H9 (cell line): ENCODE results near the gene ZMYND11. TPM values are rescaled to one million over a fixed set of nuclear protein-coding genes. Genes with fewer than 3 reads are reported as not detected.

ENCODE experiments used
- DNase-seq: peaks from one replicate; pipeline ENCODE4 v3.0.0-alpha.2; 2017
- H2AFZ ChIP-seq: one replicate; pipeline ENCODE4 v1.6.1; 2013; ENCODE audit warnings: mild to moderate bottlenecking, low read length, control low read depth, moderate library complexity
- H2AK5ac ChIP-seq: 2 replicates; pipeline ENCODE4 v1.6.1; 2013; ENCODE audit warnings: low read length, control low read depth, mixed read lengths; ENCODE audit not compliant: insufficient read length
- H2BK120ac ChIP-seq: one replicate; pipeline ENCODE4 v1.6.1; 2013; ENCODE audit warnings: low read depth, mild to moderate bottlenecking, low read length, control low read depth, inconsistent platforms; ENCODE audit not compliant: poor library complexity, severe bottlenecking
- H2BK12ac ChIP-seq: 2 replicates; pipeline ENCODE4 v1.6.1; 2013; ENCODE audit warnings: low read length, control low read depth, mixed read lengths, low read depth; ENCODE audit not compliant: insufficient read length
- H2BK15ac ChIP-seq: 2 replicates; pipeline ENCODE4 v1.6.1; 2013; ENCODE audit warnings: low read depth, low read length, control low read depth
- H2BK20ac ChIP-seq: one replicate; pipeline ENCODE4 v1.6.1; 2013; ENCODE audit warnings: low read depth, mild to moderate bottlenecking, low read length, control low read depth, inconsistent platforms; ENCODE audit not compliant: poor library complexity, severe bottlenecking
- H2BK5ac ChIP-seq: 2 replicates; pipeline ENCODE4 v1.6.1; 2013; ENCODE audit warnings: low read length, control low read depth, mixed read lengths; ENCODE audit not compliant: insufficient read length
- H3K14ac ChIP-seq: 2 replicates; pipeline ENCODE4 v1.6.1; 2013; ENCODE audit warnings: low read length, control low read depth; ENCODE audit not compliant: insufficient read depth
- H3K18ac ChIP-seq: 2 replicates; pipeline ENCODE4 v1.6.1; 2013; ENCODE audit warnings: low read depth, mild to moderate bottlenecking, mixed read lengths, low read length, control low read depth; ENCODE audit not compliant: insufficient read length
- H3K23ac ChIP-seq: 2 replicates; pipeline ENCODE4 v1.6.1; 2013; ENCODE audit warnings: low read length, control low read depth, mixed read lengths, low read depth; ENCODE audit not compliant: insufficient read length
- H3K23me2 ChIP-seq: 2 replicates; pipeline ENCODE4 v1.6.1; 2013; ENCODE audit warnings: low read depth, mild to moderate bottlenecking, mixed read lengths, low read length, control low read depth; ENCODE audit not compliant: insufficient read length, poor library complexity, severe bottlenecking
- H3K27ac ChIP-seq: 2 replicates; pipeline ENCODE4 v1.5.1; 2013; ENCODE audit warnings: low read length, control low read depth, mixed read lengths, low read depth; ENCODE audit not compliant: insufficient read length
- H3K27me3 ChIP-seq: 2 replicates; pipeline ENCODE4 v1.6.1; 2013; ENCODE audit warnings: low read length, control low read depth, inconsistent platforms; ENCODE audit not compliant: insufficient read depth
- H3K4ac ChIP-seq: 2 replicates; pipeline ENCODE4 v1.6.1; 2013; ENCODE audit warnings: low read depth, mild to moderate bottlenecking, control low read depth, inconsistent platforms, low read length, moderate library complexity
- H3K4me1 ChIP-seq: 2 replicates; pipeline ENCODE4 v1.6.1; 2013; ENCODE audit warnings: low read length, control low read depth, inconsistent platforms; ENCODE audit not compliant: insufficient read depth
- H3K4me2 ChIP-seq: 2 replicates; pipeline ENCODE4 v1.6.1; 2013; ENCODE audit warnings: low read length, control low read depth, mixed read lengths; ENCODE audit not compliant: insufficient read length, insufficient read depth
- H3K56ac ChIP-seq: 2 replicates; pipeline ENCODE4 v1.6.1; 2013; ENCODE audit warnings: low read depth, mild to moderate bottlenecking, mixed read lengths, low read length, control low read depth; ENCODE audit not compliant: insufficient read length
- H3K79me1 ChIP-seq: 2 replicates; pipeline ENCODE4 v1.6.1; 2013; ENCODE audit warnings: low read depth, mild to moderate bottlenecking, moderate library complexity, low read length, control low read depth, inconsistent platforms; ENCODE audit not compliant: insufficient read depth, poor library complexity, severe bottlenecking
- H3K79me2 ChIP-seq: 2 replicates; pipeline ENCODE4 v1.6.1; 2013; ENCODE audit warnings: low read length, control low read depth, inconsistent platforms; ENCODE audit not compliant: insufficient read depth
- H3K9ac ChIP-seq: 2 replicates; pipeline ENCODE4 v1.6.1; 2013; ENCODE audit warnings: low read length, control low read depth, mixed read lengths; ENCODE audit not compliant: insufficient read length; ENCODE audit errors: extremely low read depth
- H3K9me3 ChIP-seq: one replicate; pipeline ENCODE4 v1.6.1; 2013; ENCODE audit warnings: low read depth, low read length, inconsistent platforms; ENCODE audit not compliant: control insufficient read depth
- H3T11ph ChIP-seq: one replicate; pipeline ENCODE4 v1.6.1; 2013; ENCODE audit warnings: mild to moderate bottlenecking, low read length, control low read depth, inconsistent platforms
- H4K20me1 ChIP-seq: one replicate; pipeline ENCODE4 v1.6.1; 2013; ENCODE audit not compliant: control insufficient read depth, insufficient read length, insufficient read depth
- H4K5ac ChIP-seq: 2 replicates; pipeline ENCODE4 v1.6.1; 2013; ENCODE audit warnings: low read depth, mild to moderate bottlenecking, mixed read lengths, low read length, control low read depth; ENCODE audit not compliant: insufficient read length
- H4K8ac ChIP-seq: replicated peaks from 2 replicates; pipeline ENCODE4 v1.6.1; 2013; ENCODE audit warnings: low read length, control low read depth, mixed read lengths, low read depth; ENCODE audit not compliant: insufficient read length
- H4K91ac ChIP-seq: 2 replicates; pipeline ENCODE4 v1.6.1; 2013; ENCODE audit warnings: low read depth, mild to moderate bottlenecking, moderate library complexity, mixed read lengths, low read length, control low read depth; ENCODE audit not compliant: insufficient read length
- H3K27ac Mint-ChIP-seq, 3 experiments: 2 replicates in 2 of 3; 3 replicates in 1 of 3; pipeline ENCODE4 v1.8.0; 2020 to 2021; ENCODE audit warnings: mixed read lengths in 3 of 3, mild to moderate bottlenecking in 1 of 3, moderate library complexity in 1 of 3
- H3K27me3 Mint-ChIP-seq: 2 replicates; pipeline ENCODE4 v1.8.0; 2021; ENCODE audit warnings: low read depth, mild to moderate bottlenecking, moderate library complexity, mixed read lengths
- H3K36me3 Mint-ChIP-seq, 3 experiments: 2 replicates in 2 of 3; 3 replicates in 1 of 3; pipeline ENCODE4 v1.8.0; 2020 to 2021; ENCODE audit warnings: low read depth in 3 of 3, mixed read lengths in 3 of 3; ENCODE audit not compliant: insufficient read depth in 1 of 3
- H3K4me1 Mint-ChIP-seq, 2 experiments: 2 replicates each; pipeline ENCODE4 v1.8.0; 2020; ENCODE audit warnings: mixed read lengths in 2 of 2
- H3K4me3 Mint-ChIP-seq, 2 experiments: 2 replicates in 1 of 2; 3 replicates in 1 of 2; pipeline ENCODE4 v1.8.0; 2020 to 2021; ENCODE audit warnings: mild to moderate bottlenecking in 2 of 2, mixed read lengths in 2 of 2, moderate library complexity in 1 of 2
- H3K9me3 Mint-ChIP-seq, 2 experiments: 2 replicates in 1 of 2; 3 replicates in 1 of 2; pipeline ENCODE4 v1.8.0; 2020; ENCODE audit warnings: mild to moderate bottlenecking in 2 of 2, mixed read lengths in 2 of 2, moderate library complexity in 1 of 2
- WGBS: extraction: QIAGEN DNeasy Blood & Tissue Kit; methylation state at CpG from one replicate; pipeline ENCODE4 v1.1.7; 2013; ENCODE audit warnings: missing lambda C conversion rate, low lambda C conversion rate, mixed read lengths; ENCODE audit not compliant: insufficient read length; ENCODE audit errors: extremely low coverage; 5-methylcytosine and 5-hydroxymethylcytosine counted together
- total RNA-seq: library from RNA; stranded (reverse); gene quantifications from 2 replicates; pipeline ENCODE4 v1.2.1, GENCODE V29; 2021
- TF ChIP-seq, protein P1 (sequence below): fragments of 200-600 bp; sonication (generic); conservative IDR thresholded peaks from 3 replicates; pipeline ENCODE4 v1.8.0; 2021; ENCODE audit warnings: antibody characterized with exemption, mild to moderate bottlenecking

Gene ZMYND11
- total RNA-seq, 1 experiment from 2014 or later: 33.7 TPM

DNA sequence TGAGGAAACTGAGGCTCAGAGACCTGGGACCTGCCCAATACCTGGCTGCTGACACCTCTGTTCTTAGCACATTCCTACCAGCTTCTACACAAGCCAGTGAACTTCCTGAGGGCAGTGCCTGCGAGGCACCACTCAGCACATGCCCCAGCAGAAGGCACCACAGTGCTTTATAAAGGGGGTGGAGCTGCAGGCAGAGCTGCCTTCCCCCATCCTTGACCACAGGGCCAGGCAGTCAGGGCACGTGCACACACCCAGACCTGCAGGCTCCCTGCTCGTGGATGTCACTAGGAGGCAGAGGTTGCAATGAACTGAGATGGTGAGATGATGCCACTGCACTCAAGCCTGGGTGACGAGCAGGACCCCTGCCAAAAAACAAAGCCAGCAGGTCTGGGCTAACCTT is 47.0 kb upstream of the ZMYND11 start:
- Histone ChIP-seq H2BK12ac (no peak overlapping the region), H2AFZ (no peak overlapping the region), H3K27me3 (no peaks in the 10 kb centered on the region), H3K4me1 (no peaks in the 10 kb centered on the region), H3T11ph (no peak overlapping the region), H4K20me1 (no peaks in the 10 kb centered on the region), H3K9ac (no peak overlapping the region), H3K9me3 (no peaks in the 10 kb centered on the region), H2BK5ac (no peak overlapping the region), H3K79me1 (no peaks in the 10 kb centered on the region), H3K27ac (no peak overlapping the region), H3K56ac (no peak overlapping the region), H3K4ac (no peak overlapping the region), H4K5ac (no peak overlapping the region), H3K4me2 (no peak overlapping the region), H2BK15ac (no peak overlapping the region), H3K23ac (no peak overlapping the region), H4K8ac (no peak overlapping the region), H2BK120ac (no peak overlapping the region), H2AK5ac (no peak overlapping the region), H3K79me2 (no peaks in the 10 kb centered on the region), H3K23me2 (no peaks in the 10 kb centered on the region), H3K18ac (no peak overlapping the region), H4K91ac (no peak overlapping the region), H2BK20ac (no peak overlapping the region), H3K14ac (no peak overlapping the region)
- no CpG with 5 or more reads among the region's 4 CpGs for WGBS
- Mint-ChIP-seq H3K27ac (no peak overlapping the region), H3K27me3 (peaks cover 1% of the 10 kb centered on the region), H3K4me1 (no peaks in the 10 kb centered on the region), H3K4me3 (no peak overlapping the region), H3K9me3 (peaks cover 0 to 61% of the 10 kb centered on the region in 2 experiments; a peak in 2 of 5 replicates), H3K36me3 (no peaks in the 10 kb centered on the region; a peak in 1 of 7 replicates)
- TF ChIP-seq, protein P1, sequence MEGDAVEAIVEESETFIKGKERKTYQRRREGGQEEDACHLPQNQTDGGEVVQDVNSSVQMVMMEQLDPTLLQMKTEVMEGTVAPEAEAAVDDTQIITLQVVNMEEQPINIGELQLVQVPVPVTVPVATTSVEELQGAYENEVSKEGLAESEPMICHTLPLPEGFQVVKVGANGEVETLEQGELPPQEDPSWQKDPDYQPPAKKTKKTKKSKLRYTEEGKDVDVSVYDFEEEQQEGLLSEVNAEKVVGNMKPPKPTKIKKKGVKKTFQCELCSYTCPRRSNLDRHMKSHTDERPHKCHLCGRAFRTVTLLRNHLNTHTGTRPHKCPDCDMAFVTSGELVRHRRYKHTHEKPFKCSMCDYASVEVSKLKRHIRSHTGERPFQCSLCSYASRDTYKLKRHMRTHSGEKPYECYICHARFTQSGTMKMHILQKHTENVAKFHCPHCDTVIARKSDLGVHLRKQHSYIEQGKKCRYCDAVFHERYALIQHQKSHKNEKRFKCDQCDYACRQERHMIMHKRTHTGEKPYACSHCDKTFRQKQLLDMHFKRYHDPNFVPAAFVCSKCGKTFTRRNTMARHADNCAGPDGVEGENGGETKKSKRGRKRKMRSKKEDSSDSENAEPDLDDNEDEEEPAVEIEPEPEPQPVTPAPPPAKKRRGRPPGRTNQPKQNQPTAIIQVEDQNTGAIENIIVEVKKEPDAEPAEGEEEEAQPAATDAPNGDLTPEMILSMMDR: no peak
- DNase-seq: no peak
